Stomach (tissue), 4 donors: ENCODE results near the gene DCTN2.

ENCODE experiments used
- CTCF ChIP-seq, 7 experiments: fragments of 450-650 bp in 4 of 7; fragments of 200-600 bp in 3 of 7; sonication (generic) in 3 of 7; IDR thresholded peaks; one replicate each; pipeline ENCODE4 v1.5.1; 2016 to 2019; ENCODE audit warnings: antibody characterized with exemption in 7 of 7, control low read depth in 2 of 7, mild to moderate bottlenecking in 1 of 7
- EP300 ChIP-seq: sonication (generic); formaldehyde crosslinking; IDR thresholded peaks from one replicate; pipeline ENCODE4 v1.6.1; 2017; ENCODE audit warnings: antibody characterized with exemption
- POLR2AphosphoS5 ChIP-seq, 3 donors: sonication (generic); formaldehyde crosslinking; IDR thresholded peaks; one replicate each; pipeline ENCODE4 v1.6.1; 2016; ENCODE audit warnings: antibody characterized with exemption in 3 of 3

DNA sequence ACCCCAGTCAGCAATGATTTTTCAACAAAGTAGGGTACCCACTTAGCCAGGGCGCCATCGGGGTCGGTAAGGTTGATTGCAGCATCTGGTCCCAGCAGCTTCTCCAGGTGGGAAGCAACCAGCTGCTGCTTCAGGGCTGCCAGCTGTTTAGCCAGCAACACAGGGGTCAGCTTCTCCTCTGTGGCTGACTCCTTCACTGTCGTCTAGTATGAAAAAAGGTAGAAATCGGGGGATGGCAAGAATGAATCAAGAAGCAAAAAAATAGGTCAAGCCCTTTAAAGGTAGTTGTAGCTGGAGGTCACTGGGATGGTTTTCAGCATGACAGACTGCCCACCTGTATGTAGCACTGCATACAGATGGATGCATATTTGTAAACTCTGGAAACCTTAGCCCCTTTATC is 12.7 kb downstream of the DCTN2 start:
- TF ChIP-seq POLR2AphosphoS5 (IDR thresholded peaks at IDR 0.05): no peak
- TF ChIP-seq CTCF (IDR thresholded peaks at IDR 0.05): no peak
- no peak for TF ChIP-seq EP300
